HG02938 (cell line): Measurements from ENCODE around the gene UNC93B1.

Source experiments
- ATAC-seq: cut with Tn5 transposase; IDR thresholded peaks from one replicate; pipeline ENCODE4 v1.9.1; 2021; ENCODE audit warnings: mild to moderate bottlenecking, moderate library complexity; ENCODE audit not compliant: unreplicated experiment

The UNC93B1 gene

GRCh38 chr11:68003846-68004550 is at the start of gene UNC93B1:
Gene UNC93B1 (minus strand): TSS chr11:68004097. CDS start chr11:68004043, 54 bp downstream.
- ATAC-seq: peak; percentile 42

- ATAC-seq: no peak
Observed at GRCh38 chr11:68053117-68053516, 49.2 kb upstream of the UNC93B1 start.

- ATAC-seq: no peak
Observed at GRCh38 chr11:68052137-68052873, 48.4 kb upstream of the UNC93B1 start.

- no peak for ATAC-seq
Observed at GRCh38 chr11:68051191-68052136, 47.6 kb upstream of the UNC93B1 start.

- ATAC-seq: no peak
Observed at GRCh38 chr11:68050371-68050841, 46.5 kb upstream of the UNC93B1 start.

- no peak for ATAC-seq
Observed at GRCh38 chr11:68049509-68050370, 45.8 kb upstream of the UNC93B1 start.

- no peak for ATAC-seq
Observed at GRCh38 chr11:68048681-68049508, 45.0 kb upstream of the UNC93B1 start.

- no peak for ATAC-seq
Observed at GRCh38 chr11:68047437-68048290, 43.8 kb upstream of the UNC93B1 start.

GRCh38 chr11:68044898-68045351 is 41.0 kb upstream of the UNC93B1 start:
- ATAC-seq: no peak

GRCh38 chr11:68044145-68044813 is 40.4 kb upstream of the UNC93B1 start:
- ATAC-seq: no peak

GRCh38 chr11:68043349-68044144 is 39.6 kb upstream of the UNC93B1 start:
- no peak for ATAC-seq

- no peak for ATAC-seq
Observed at GRCh38 chr11:68043029-68043348, 39.1 kb upstream of the UNC93B1 start.

GRCh38 chr11:68042219-68043028 is 38.5 kb upstream of the UNC93B1 start:
- no peak for ATAC-seq

GRCh38 chr11:68041617-68042218 is 37.8 kb upstream of the UNC93B1 start:
- ATAC-seq: no peak

GRCh38 chr11:68040957-68041591 is 37.2 kb upstream of the UNC93B1 start:
- no peak for ATAC-seq
